Sigmoid colon (tissue), 7 donors: ENCODE data around the gene CPXM2. TPM values are rescaled to one million over a fixed set of nuclear protein-coding genes. Genes with fewer than 3 reads are reported as not detected.

Experiments
- DNase-seq: peaks from one replicate; pipeline ENCODE4 v3.0.0-alpha.2; 2019
- H3K27ac ChIP-seq, 4 donors: fragments of 200-600 bp; sonication (generic); one replicate each; pipeline ENCODE4 v1.5.1; 2016 to 2019; ENCODE audit warnings: mild to moderate bottlenecking in 1 of 4
- H3K27me3 ChIP-seq, 3 donors: fragments of 200-600 bp; sonication (generic); one replicate each; pipeline ENCODE4 v1.5.1; 2019; ENCODE audit warnings: mild to moderate bottlenecking in 1 of 3
- H3K36me3 ChIP-seq, 4 donors: fragments of 200-600 bp; sonication (generic); one replicate each; pipeline ENCODE4 v1.5.1; 2016 to 2019
- H3K4me1 ChIP-seq, 4 donors: fragments of 200-600 bp; sonication (generic); one replicate each; pipeline ENCODE4 v1.5.1; 2017 to 2019
- H3K4me3 ChIP-seq, 4 donors: fragments of 200-600 bp; sonication (generic); one replicate each; pipeline ENCODE4 v1.5.1; 2017 to 2019; ENCODE audit warnings: mild to moderate bottlenecking in 2 of 4, moderate library complexity in 1 of 4
- H3K9me3 ChIP-seq, 4 donors: fragments of 200-600 bp in 3 of 4; sonication (generic) in 3 of 4; one replicate each; pipeline versions ENCODE4 v1.5.1 to v1.6.1; 2013 to 2019
- EP300 ChIP-seq, 4 donors: sonication (generic); formaldehyde crosslinking; IDR thresholded peaks; one replicate each; pipeline ENCODE4 v1.6.1; 2017; ENCODE audit warnings: antibody characterized with exemption in 4 of 4
- POLR2A ChIP-seq, 2 donors: fragments of 450-650 bp; IDR thresholded peaks; one replicate each; pipeline ENCODE4 v1.6.1; 2016; ENCODE audit warnings: antibody characterized with exemption in 2 of 2, mild to moderate bottlenecking in 2 of 2, moderate library complexity in 2 of 2
- POLR2AphosphoS5 ChIP-seq, 4 donors: sonication (generic); formaldehyde crosslinking; IDR thresholded peaks; one replicate each; pipeline ENCODE4 v1.6.1; 2017; ENCODE audit warnings: antibody characterized with exemption in 4 of 4
- WGBS, 2 donors: extraction: QIAGEN DNeasy Blood & Tissue Kit; methylation state at CpG; one replicate each; pipeline ENCODE4 v1.1.7; 2013; 5-methylcytosine and 5-hydroxymethylcytosine counted together
- intact Hi-C: fragments of 100-400 bp; cut with DNase I; formaldehyde crosslinking; loops from one replicate; pipeline ENCODE4 v1.15.1; 2023
- polyA plus RNA-seq, 3 donors: library from polyadenylated mRNA; stranded (reverse); fragments of 200-250 nt; gene quantifications; one replicate each; pipeline ENCODE4 v1.2.3, GENCODE V29; 2013
- total RNA-seq, 4 donors: library from RNA; depleted of rRNA; stranded (reverse); fragments of >200 nt; gene quantifications; one replicate each; pipeline ENCODE4 v1.1.0, GENCODE V29; 2016
- TF ChIP-seq, protein P1 (sequence below), 4 experiments: fragments of 450-650 bp in 3 of 4; fragments of 200-600 bp in 1 of 4; IDR thresholded peaks; one replicate each; pipeline ENCODE4 v1.5.1; 2016 to 2019; ENCODE audit warnings: antibody characterized with exemption in 4 of 4, mild to moderate bottlenecking in 3 of 4, moderate library complexity in 2 of 4
- donor health status: healthy with polysubstance abuse.
- donor health status: Bipolar disorder and iron deficiency.
- donor health status: healthy.

The CPXM2 gene
- total and polyA plus RNA-seq, 7 donors = 0.69 to 153 (median 48.5) TPM

DNA sequence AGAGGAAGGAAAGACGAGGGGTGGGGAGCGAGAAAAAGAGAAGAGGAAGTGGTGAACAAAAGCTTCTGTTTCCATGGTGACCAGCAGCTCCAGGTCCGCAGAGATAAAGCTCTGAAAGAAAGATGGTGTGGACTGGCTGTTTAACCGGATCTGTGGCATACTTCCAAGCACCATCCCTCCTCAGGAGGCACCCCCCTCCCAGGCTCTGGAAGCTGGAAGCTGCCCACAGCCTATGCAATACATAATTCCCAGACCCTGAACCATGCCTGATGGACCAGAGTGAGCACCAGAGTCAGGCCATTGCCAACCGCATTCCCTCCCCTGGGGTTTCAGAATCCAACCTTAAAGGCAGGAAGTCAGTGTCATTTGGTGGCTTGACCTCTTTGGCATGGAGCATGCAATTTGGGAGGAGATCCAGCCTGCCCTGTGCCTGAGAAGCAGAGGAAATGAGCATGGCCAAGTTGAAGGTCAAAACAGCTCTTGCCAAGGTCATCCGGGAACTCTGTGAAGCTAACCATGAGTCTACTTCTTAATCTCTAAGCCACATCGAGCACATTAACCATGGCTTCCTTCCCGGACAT is 22.2 kb upstream of the CPXM2 start:
- Histone ChIP-seq H3K4me3 (no peak overlapping the region), H3K27ac (peak overlapping the region in 3 of 4 donors; percentile 2 to 66 (median 63)), H3K4me1 (peaks cover 0 to 38% (median 25%) of the 10 kb centered on the region in 4 donors), H3K36me3 (no peaks in the 10 kb centered on the region), H3K27me3 (no peaks in the 10 kb centered on the region), H3K9me3 (no peaks in the 10 kb centered on the region)
- no peak for DNase-seq
- intact Hi-C loops = loop anchor here (5.0 kb wide), 1 partner anchor 49 kb away; no protein-coding TSS in a partner anchor
- WGBS, 2 donors = 48 to 79% methylated on average over 8 of the region's 8 CpGs
- TF ChIP-seq POLR2A (IDR thresholded peaks at IDR 0.05) (no peak), POLR2AphosphoS5 (IDR thresholded peaks at IDR 0.05) (no peak), EP300 (IDR thresholded peaks at IDR 0.05) (no peak)
- TF ChIP-seq, protein P1, sequence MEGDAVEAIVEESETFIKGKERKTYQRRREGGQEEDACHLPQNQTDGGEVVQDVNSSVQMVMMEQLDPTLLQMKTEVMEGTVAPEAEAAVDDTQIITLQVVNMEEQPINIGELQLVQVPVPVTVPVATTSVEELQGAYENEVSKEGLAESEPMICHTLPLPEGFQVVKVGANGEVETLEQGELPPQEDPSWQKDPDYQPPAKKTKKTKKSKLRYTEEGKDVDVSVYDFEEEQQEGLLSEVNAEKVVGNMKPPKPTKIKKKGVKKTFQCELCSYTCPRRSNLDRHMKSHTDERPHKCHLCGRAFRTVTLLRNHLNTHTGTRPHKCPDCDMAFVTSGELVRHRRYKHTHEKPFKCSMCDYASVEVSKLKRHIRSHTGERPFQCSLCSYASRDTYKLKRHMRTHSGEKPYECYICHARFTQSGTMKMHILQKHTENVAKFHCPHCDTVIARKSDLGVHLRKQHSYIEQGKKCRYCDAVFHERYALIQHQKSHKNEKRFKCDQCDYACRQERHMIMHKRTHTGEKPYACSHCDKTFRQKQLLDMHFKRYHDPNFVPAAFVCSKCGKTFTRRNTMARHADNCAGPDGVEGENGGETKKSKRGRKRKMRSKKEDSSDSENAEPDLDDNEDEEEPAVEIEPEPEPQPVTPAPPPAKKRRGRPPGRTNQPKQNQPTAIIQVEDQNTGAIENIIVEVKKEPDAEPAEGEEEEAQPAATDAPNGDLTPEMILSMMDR (IDR thresholded peaks at IDR 0.05) = no peak

DNA sequence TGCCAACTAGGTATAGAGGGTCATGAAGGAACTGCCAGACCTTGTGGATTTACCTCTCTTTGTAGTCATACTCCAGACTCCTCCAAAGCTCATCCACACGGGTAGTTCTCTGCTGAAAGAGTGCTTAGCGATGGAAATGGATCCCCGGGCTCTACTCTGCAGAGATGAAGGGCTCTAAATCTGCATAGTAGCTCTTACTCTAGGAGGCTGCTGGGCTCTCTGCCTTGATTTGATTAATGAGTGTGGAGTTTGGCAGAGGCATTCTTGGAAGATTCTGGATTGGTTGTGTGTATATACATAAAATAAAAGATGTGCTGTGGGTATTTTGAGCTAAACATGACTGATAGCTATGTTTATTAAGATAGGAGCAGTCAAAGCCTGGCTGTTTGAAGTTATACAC is 21.3 kb upstream of the CPXM2 start:
- Histone ChIP-seq H3K27me3 (no peaks in the 10 kb centered on the region), H3K9me3 (no peaks in the 10 kb centered on the region), H3K4me3 (no peak overlapping the region), H3K27ac (peak overlapping the region in 3 of 4 donors; percentile 43 to 66 (median 63)), H3K36me3 (no peaks in the 10 kb centered on the region), H3K4me1 (peaks cover 0 to 38% (median 26%) of the 10 kb centered on the region in 4 donors)
- no peak for DNase-seq
- intact Hi-C loops = loop anchor here (5.0 kb wide), 1 partner anchor 49 kb away; no protein-coding TSS in a partner anchor
- 64 to 71% methylated on average over 3 of the region's 3 CpGs for WGBS, 2 donors
- TF ChIP-seq, protein P1 (IDR thresholded peaks at IDR 0.05) = no peak
- peak in 2 of 4 donors; percentile 17 to 52 for TF ChIP-seq POLR2AphosphoS5 (IDR thresholded peaks at IDR 0.05)

DNA sequence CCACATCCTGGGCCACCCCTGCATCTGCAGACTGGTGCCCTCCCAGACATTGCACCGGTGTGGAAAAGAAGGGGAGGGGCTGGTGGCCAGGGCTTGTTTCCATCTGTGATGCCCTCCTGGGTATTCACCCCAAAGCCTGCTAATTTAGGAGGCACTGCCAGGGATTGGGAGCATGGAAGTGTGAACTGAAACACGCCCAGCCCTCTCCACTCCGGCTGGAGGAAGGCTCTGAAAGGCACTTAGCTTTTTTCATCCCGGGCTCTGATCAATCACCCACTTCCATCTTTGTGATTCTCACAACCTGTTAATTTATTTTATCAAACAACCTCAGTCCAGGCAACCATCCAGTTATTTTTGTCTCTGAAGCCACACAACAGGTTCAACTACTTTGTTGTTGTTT is 20.9 kb upstream of the CPXM2 start:
- WGBS, 2 donors = 45 to 66% methylated on average over 4 of the region's 4 CpGs
- no peaks in the 10 kb centered on the region for H3K27me3 ChIP-seq
- H3K27ac ChIP-seq = peak overlapping the region in 3 of 4 donors; percentile 43 to 66 (median 63)
- H3K4me3 ChIP-seq = no peak overlapping the region
- no peaks in the 10 kb centered on the region for H3K9me3 ChIP-seq
- H3K4me1 ChIP-seq = peaks cover 0 to 39% (median 29%) of the 10 kb centered on the region in 4 donors
- no peak for DNase-seq
- TF ChIP-seq POLR2AphosphoS5 (IDR thresholded peaks at IDR 0.05) = no peak
- TF ChIP-seq POLR2A (IDR thresholded peaks at IDR 0.05) = no peak
- TF ChIP-seq, protein P1 (IDR thresholded peaks at IDR 0.05) = no peak
- TF ChIP-seq EP300 (IDR thresholded peaks at IDR 0.05) = no peak
- intact Hi-C loops = loop anchor here (5.0 kb wide), 1 partner anchor 50 kb away; no protein-coding TSS in a partner anchor
- no peaks in the 10 kb centered on the region for H3K36me3 ChIP-seq

DNA sequence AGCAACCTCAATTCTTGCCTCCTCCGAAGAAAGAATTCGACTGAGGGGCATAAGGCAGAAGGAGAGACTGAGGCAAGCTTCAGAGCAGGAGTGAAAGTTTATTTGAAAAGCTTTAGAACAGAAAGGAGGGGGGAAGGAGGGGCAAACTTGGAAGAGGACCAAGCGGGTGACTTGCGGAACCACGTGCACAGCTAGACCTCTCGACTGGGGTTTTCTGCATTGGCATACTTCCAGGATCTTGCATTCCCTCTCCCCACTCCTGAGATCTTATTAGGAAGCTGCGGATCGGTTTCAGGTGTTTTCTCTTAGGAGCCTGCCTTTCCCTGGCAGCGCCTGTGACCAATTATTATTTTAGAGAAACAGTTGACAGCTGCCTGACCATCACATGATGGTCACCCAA is 20.3 kb upstream of the CPXM2 start:
- TF ChIP-seq EP300 (IDR thresholded peaks at IDR 0.05) (no peak), POLR2AphosphoS5 (IDR thresholded peaks at IDR 0.05) (no peak), POLR2A (IDR thresholded peaks at IDR 0.05) (no peak)
- TF ChIP-seq, protein P1 (IDR thresholded peaks at IDR 0.05) = no peak
- no peak for DNase-seq
- Histone ChIP-seq H3K4me1 (peaks cover 0 to 45% (median 35%) of the 10 kb centered on the region in 4 donors), H3K27ac (peak overlapping the region in 1 of 4 donors; percentile 63), H3K9me3 (no peaks in the 10 kb centered on the region), H3K36me3 (no peaks in the 10 kb centered on the region), H3K4me3 (no peak overlapping the region), H3K27me3 (no peaks in the 10 kb centered on the region)
- intact Hi-C loops = loop anchor here (5.0 kb wide), 1 partner anchor 50 kb away; no protein-coding TSS in a partner anchor
- WGBS, 2 donors = 55 to 65% methylated on average over 9 of the region's 9 CpGs
